Cerebellar nuclear complex (tissue), 1 donor: Measurements from ENCODE around the gene EYS.

ENCODE experiments used
- DNase-seq, 2 experiments: peaks; one replicate each; lab custom pipeline; 2025; lab: John Stamatoyannopoulos, UW

The EYS gene

DNA sequence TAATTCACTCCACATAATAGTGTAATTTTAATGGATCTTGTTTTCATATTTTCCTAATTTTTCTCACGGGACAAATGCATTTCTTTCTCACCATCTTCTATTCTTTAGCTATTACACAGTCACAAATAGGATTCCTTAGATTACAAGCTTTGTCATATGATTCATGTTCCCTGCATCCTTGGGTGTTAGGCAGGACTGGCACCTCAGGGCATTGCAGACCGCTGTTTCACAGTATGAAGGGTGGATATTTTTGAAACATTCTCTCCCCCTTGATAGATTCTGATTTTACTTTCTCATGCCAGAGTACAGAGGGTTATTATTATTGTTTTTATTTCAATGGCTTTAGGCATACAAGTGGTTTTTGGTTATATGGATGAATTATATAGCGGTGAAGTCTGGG, 1469.0 kb downstream of the EYS start:
- DNase-seq, result no peak

- no peak for DNase-seq
Observed at GRCh38 chr6:64233746-64234145, 1473.3 kb downstream of the EYS start.

DNA sequence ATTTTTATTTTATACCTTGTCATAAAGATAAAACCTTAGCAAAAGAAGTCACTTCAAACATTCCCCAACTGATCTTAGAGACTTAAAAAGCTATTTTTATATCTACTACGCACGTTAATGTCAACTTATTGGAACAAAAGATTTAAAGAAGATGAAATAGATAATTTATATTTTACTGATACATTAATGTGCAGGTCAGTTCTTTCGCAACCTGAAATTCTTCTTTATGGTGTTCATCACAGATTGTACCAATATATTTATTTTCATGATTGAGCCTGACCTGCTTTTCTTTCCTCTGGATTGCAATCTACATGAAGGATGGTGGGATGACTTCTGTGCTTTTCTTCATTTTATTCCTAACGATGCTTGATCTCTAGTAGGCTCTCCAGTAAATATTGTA, 1475.1 kb downstream of the EYS start:
- DNase-seq, result no peak

DNA sequence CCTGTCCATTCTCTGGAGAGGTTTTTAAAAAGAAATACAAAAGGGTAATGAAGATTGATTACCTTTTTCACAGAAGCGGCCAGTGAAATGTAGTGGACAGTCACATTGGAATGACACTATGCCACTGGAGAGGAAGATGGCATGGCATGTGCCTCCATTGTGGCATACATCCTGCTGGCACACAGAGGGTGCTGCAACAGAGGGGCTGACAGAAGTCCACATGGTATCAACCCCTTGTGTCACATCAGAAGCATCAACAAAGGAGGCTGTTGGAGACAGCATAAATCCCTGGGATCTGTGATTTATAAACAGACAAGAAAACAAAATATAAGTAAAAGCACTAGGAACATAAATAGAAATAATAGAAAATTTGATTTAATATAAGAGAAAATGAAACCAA, 1476.5 kb downstream of the EYS start:
- DNase-seq, result no peak

DNA sequence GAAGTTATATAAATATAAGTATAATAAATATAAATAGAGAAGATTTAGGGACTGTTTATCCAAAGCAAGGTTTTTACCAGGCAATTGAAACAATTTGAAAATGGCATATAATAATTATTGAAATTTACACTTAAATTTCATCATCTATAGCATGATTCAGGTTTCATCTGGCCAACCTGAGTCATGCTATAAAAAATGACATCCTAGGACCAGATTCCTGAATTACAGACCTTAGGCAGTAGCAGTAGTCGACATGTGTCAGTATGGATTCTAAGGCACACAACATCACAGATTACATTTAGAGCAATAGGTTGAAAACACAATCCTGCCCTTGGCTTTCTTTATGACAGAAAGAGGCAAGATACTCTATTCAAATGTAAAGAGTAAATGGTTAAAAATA, 1479.2 kb downstream of the EYS start:
- DNase-seq, result no peak

GRCh38 chr6:64225503-64225902, 1481.5 kb downstream of the EYS start:
- no peak for DNase-seq

DNA sequence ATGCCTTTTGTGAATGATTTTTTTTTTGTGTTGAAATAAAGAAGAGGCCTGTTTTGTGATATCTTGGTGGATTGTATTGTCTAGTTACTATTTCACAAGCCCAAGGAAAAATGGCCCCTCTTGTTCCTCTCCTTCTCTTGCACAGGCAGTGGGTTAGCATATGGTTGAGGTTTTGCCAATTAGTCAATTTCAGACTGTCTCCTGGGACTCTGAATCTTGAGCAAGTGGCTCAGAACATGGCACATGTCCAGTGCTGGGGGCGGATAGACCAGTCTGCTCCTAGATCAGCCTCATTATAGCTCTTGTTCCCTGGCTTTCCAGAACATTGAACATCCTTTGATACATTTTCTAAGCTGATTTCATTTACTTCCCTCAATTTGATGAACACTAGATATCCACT, 1482.2 kb downstream of the EYS start:
- no peak for DNase-seq

DNA sequence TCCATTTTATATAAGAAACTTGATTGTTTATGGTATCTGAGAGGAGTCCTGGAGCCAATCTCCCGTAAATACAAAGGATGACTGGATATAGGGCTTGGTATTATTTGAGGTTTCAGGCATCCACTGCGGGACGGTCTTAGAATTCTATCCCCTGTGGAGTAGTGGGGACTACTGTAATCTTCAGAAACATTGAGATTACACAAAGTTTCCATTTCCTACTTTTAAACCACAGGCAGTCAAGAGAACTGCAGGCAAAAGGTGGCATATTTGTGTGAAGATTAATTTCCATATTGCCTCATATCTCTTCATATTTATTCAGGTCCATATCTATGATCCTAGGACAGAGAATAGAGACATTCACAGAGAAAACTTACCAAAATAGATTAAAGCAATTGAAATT, 1485.2 kb downstream of the EYS start:
- no peak for DNase-seq

- DNase-seq, result no peak
Observed at GRCh38 chr6:64220801-64221200, 1486.2 kb downstream of the EYS start.

DNA sequence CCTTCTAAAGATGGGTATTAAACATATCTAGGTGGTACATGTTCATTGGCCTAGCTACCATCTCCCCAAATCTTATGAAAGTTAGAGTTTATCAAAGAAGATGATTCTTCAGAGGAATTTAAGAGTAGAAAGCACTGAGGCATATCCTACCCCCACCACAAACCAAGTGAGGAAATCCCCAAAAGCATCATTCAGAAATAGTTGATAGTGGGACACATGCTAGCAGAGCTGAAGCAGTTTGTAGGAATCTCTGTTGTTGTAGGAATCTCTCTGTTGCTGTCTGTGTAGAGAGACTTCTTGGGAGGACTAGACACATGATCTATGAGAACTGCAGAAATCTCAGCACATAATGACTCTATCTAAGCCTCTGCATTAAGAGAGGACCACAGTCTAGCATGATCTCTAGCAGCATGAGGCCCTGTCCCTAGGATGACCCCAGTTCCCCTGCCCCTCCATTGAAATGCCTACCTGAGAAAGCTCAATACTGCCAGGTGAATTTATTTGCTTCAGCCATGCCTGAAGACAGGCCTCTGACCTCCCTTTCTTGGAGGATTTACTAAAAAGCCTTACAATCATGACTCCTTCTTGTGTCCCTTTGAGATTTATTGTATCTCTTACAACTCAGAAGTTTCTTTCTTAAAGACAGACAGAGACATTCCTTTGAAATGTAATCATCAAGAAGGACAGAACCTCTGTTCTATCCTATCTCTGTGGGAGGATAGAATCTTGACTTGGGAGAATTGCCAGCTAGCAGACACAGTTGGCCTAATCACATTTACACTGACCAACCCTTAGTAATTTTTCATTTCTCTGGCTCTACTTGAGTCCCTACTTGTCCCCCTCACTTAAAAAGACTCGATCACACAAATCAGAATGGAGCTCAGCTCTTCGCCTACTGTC, 1489.1 kb downstream of the EYS start:
- no peak for DNase-seq

- no peak for DNase-seq
Observed at GRCh38 chr6:64214373-64214772, 1492.7 kb downstream of the EYS start.

DNA sequence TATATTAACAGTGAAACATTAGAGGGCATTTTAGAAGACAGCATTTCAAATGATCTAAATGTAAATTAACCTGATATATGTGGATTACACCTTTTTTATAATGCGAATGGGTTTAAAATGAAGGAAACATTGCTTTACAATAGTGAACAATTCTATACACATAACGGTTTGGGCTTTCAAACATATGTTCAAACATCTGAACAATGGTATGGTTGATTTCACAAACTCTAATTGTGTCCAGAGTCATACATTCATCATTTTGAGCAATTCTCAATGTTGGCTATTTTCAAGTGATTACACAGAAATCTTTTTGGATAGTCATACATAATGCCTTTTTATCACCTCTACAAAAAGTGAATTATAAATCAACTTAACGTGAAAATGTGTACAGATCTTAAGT, 1493.3 kb downstream of the EYS start:
- DNase-seq, result no peak

DNA sequence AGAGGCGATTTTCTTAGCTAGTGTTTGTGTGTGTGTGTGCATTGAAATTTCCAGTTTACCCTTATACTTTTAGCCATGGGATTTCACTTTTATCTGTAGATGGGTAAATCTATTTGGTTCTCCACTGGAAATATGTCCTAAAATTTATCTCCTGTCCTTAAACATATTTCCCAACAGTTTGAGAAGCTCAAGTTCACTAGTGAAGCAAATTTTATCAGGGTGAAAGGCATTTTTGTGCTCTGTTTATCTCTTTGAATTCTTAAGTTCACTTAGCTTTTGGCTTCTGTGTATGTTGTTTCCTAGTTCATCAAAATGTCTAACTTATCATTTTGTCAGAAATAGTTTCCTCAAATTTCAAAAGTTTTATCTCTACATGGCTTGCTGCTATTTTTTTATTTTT, 1509.8 kb downstream of the EYS start:
- no peak for DNase-seq

GRCh38 chr6:64186592-64186991, 1520.4 kb downstream of the EYS start:
- DNase-seq, result no peak

- no peak for DNase-seq
Observed at GRCh38 chr6:64185621-64186020, 1521.4 kb downstream of the EYS start.

DNA sequence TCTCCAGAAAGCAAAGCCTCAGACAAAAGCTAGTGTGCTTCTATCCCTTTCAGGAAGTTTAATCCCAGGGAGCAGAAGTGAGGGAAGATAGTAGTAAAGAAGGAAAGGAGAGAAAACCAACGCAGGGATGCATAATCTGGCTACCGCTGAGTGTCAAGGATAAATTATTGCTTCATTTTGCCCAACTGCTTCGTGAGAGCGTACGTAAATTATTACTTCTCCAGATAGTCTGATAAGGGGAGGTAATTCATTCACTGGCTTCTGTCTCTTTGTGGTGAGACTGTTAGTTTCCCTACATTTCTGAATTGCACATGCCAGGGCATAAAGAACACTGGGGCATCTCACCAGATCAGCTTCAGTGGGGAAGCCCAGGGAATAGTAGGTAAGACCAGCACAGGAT, 1531.7 kb downstream of the EYS start:
- DNase-seq, result no peak

- DNase-seq, result no peak
Observed at GRCh38 chr6:64170316-64170715, 1536.7 kb downstream of the EYS start.

DNA sequence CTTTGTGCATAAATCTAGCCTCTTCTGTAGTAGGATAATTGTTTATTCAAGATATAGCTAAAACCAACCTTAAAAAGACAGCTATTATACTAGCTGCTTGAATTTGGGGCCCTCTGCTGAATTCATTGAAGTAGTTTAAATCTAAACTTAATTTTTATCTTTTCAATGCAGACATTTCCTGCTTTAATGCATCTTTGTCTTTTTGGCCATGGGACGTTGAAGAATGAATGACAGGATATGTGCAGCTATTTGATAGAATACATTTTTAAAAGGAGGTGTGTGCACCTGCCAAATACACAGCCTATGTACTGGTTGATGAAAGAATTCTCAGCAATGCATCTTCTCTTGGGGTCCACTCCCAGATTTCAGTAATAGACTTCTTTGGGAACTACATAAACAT, 1546.5 kb downstream of the EYS start:
- no peak for DNase-seq

DNA sequence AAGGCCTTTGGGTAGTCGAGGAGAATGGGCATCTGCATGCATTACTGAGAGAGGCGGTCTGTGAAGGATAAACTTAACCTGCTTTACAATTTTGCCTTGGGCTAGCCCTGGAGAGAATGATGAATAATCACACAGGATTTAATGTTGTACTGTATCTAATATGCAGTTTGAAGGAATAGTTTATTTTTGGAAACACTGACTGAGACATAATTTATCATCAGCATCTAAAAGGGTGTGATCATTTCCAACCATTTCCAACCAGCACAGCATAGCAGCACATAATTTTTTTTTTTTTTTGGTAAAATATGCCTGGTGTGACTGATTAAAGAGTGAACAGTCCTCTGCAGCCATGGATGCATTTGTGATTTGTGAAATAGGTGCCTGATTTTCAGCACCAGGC, 1552.0 kb downstream of the EYS start:
- DNase-seq, result no peak

DNA sequence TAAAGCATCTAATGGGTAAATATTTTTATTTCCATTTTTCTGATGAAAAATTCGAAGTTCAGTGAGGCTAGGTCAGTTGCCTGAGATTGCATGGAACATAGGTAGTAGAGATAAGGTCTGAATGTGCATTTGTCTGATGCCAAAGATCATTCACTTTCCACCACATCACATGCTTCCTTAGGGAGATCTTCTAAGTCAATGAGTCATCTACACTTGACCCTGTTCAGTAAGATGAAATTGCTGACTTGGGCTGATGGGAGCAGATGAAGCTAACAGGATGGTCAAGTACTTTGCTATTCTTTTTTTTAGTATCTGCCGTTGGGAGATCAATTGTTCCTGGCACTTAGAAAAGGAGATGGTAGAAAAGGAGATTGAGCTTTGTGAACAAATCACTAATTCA, 1560.2 kb downstream of the EYS start:
- no peak for DNase-seq

DNA sequence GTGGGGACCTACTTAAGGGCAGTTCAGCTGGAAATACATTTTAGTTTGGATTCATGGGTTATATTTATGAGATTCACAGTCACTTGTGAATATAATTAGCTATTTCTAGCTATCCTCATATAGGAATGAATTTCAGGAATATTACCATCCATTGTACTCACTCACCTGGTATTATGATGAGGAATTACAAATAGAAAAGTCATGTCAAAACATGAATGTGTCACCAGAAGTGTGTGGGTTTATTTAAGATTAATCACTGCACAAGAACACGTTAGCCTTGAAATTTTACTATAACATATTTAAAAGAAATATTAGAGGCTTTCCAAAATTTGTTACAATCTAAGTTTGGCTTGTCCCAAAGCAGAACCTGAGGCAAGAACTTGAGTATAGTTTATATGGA, 1560.9 kb downstream of the EYS start:
- DNase-seq, result no peak

- DNase-seq, result no peak
Observed at GRCh38 chr6:64145658-64146057, 1561.4 kb downstream of the EYS start.

- DNase-seq, result no peak
Observed at GRCh38 chr6:64143101-64143500, 1563.9 kb downstream of the EYS start.

DNA sequence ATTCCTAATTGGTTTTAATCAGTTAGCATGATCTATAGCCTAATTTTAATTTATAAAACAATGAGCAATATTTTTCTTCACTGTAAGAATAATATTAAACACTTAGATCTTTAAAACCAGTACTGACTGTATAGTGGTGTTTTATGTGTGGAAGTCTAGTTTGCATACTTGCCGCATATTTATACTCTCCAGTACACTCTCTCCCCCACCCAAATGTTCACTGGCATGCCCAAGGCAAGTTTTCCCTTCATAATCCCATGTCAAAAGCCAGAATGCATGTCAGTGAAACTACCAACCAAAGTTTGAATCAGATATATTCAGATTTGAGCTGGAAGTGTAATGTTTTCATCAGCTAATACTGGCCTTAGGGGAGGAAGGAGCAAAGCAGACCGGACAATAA, 1565.3 kb downstream of the EYS start:
- no peak for DNase-seq
